GM12801 (cell line): ENCODE measurements around the gene ATP1A4.

Experiments used
- CTCF ChIP-seq: IDR thresholded peaks from one replicate; pipeline ENCODE4 v1.5.1; 2011; ENCODE audit warnings: control low read depth; ENCODE audit not compliant: insufficient read length; ENCODE audit errors: extremely low read depth

Gene ATP1A4

GRCh38 chr1:160149716-160150115 is 1.7 kb upstream of the ATP1A4 start:
- no peak for TF ChIP-seq CTCF

- TF ChIP-seq CTCF, result no peak
Measured at GRCh38 chr1:160154790-160155189, 3.4 kb downstream of the ATP1A4 start.

- TF ChIP-seq CTCF, result no peak
Measured at GRCh38 chr1:160156361-160156760, 5.0 kb downstream of the ATP1A4 start.

GRCh38 chr1:160157174-160157573 is 5.8 kb downstream of the ATP1A4 start:
- TF ChIP-seq CTCF, result no peak

- TF ChIP-seq CTCF, result no peak
Measured at GRCh38 chr1:160158031-160158430, 6.6 kb downstream of the ATP1A4 start.

GRCh38 chr1:160158534-160158933 is 7.1 kb downstream of the ATP1A4 start:
- no peak for TF ChIP-seq CTCF

- no peak for TF ChIP-seq CTCF
Measured at GRCh38 chr1:160159846-160160245, 8.4 kb downstream of the ATP1A4 start.

GRCh38 chr1:160161965-160162705 is 10.7 kb downstream of the ATP1A4 start:
- TF ChIP-seq CTCF, result no peak
